ENCODE measurements around the gene FUNDC1.
"Not testable (repeated sequence)": the region's sequence is repeated elsewhere in the genome, so short reads cannot be mapped to it uniquely, and the experiment has no call there.

FUNDC1 gene

GRCh38 chrX:44542567-44543325 is at the start of gene FUNDC1:
TSS of gene FUNDC1 (minus strand) at chrX:44542859. CDS start at chrX:44542832, 27 bp downstream.
- peak; percentile 82 to 85 for DNase-seq (ENCODE audit: low read depth in 2 of 2, low spot score in 1 of 2)

GRCh38 chrX:44585866-44586265 is 43.2 kb upstream of the FUNDC1 start:
- no peak for DNase-seq (ENCODE audit: low read depth in 2 of 2, low spot score in 1 of 2)

- no peak for DNase-seq (ENCODE audit: low read depth in 2 of 2, low spot score in 1 of 2)
Observed at GRCh38 chrX:44580466-44580865, 37.8 kb upstream of the FUNDC1 start.

GRCh38 chrX:44572340-44572938 is 29.8 kb upstream of the FUNDC1 start:
- no peak for DNase-seq (ENCODE audit: low read depth in 2 of 2, low spot score in 1 of 2)

GRCh38 chrX:44570522-44570921 is 27.9 kb upstream of the FUNDC1 start:
- DNase-seq (ENCODE audit: low read depth in 2 of 2, low spot score in 1 of 2), result no peak

GRCh38 chrX:44569122-44569521 is 26.5 kb upstream of the FUNDC1 start:
- DNase-seq (ENCODE audit: low read depth in 2 of 2, low spot score in 1 of 2), result no peak

GRCh38 chrX:44568196-44568595 is 25.5 kb upstream of the FUNDC1 start:
- no peak for DNase-seq (ENCODE audit: low read depth in 2 of 2, low spot score in 1 of 2)

GRCh38 chrX:44561896-44562295 is 19.2 kb upstream of the FUNDC1 start:
- not testable (repeated sequence) for DNase-seq (ENCODE audit: low read depth in 2 of 2, low spot score in 1 of 2)

GRCh38 chrX:44550563-44550962 is 7.9 kb upstream of the FUNDC1 start:
- DNase-seq (ENCODE audit: low read depth in 2 of 2, low spot score in 1 of 2), result no peak

- DNase-seq (ENCODE audit: low read depth in 2 of 2, low spot score in 1 of 2), result not testable (repeated sequence)
Observed at GRCh38 chrX:44545454-44545853, 2.8 kb upstream of the FUNDC1 start.

GRCh38 chrX:44544036-44544435 is 1.4 kb upstream of the FUNDC1 start:
- DNase-seq (ENCODE audit: low read depth in 2 of 2, low spot score in 1 of 2), result no peak

- no peak for DNase-seq (ENCODE audit: low read depth in 2 of 2, low spot score in 1 of 2)
Observed at GRCh38 chrX:44536198-44536597, 6.5 kb downstream of the FUNDC1 start.

- DNase-seq (ENCODE audit: low read depth in 2 of 2, low spot score in 1 of 2), result no peak
Observed at GRCh38 chrX:44529310-44529709, 13.3 kb downstream of the FUNDC1 start.

- no peak for DNase-seq (ENCODE audit: low read depth in 2 of 2, low spot score in 1 of 2)
Observed at GRCh38 chrX:44514272-44514671, 28.4 kb downstream of the FUNDC1 start.

- no peak for DNase-seq (ENCODE audit: low read depth in 2 of 2, low spot score in 1 of 2)
Observed at GRCh38 chrX:44507292-44507691, 35.4 kb downstream of the FUNDC1 start.

- no peak for DNase-seq (ENCODE audit: low read depth in 2 of 2, low spot score in 1 of 2)
Observed at GRCh38 chrX:44506678-44507077, 36.0 kb downstream of the FUNDC1 start.

- no peak for DNase-seq (ENCODE audit: low read depth in 2 of 2, low spot score in 1 of 2)
Observed at GRCh38 chrX:44503560-44503959, 39.1 kb downstream of the FUNDC1 start.

- DNase-seq (ENCODE audit: low read depth in 2 of 2, low spot score in 1 of 2), result no peak
Observed at GRCh38 chrX:44495091-44495490, 47.6 kb downstream of the FUNDC1 start.

GRCh38 chrX:44494357-44494756 is 48.3 kb downstream of the FUNDC1 start:
- DNase-seq (ENCODE audit: low read depth in 2 of 2, low spot score in 1 of 2), result no peak

- no peak for DNase-seq (ENCODE audit: low read depth in 2 of 2, low spot score in 1 of 2)
Observed at GRCh38 chrX:44489515-44489914, 53.1 kb downstream of the FUNDC1 start.

GRCh38 chrX:44484607-44485146 is 58.0 kb downstream of the FUNDC1 start:
- no peak for DNase-seq (ENCODE audit: low read depth in 2 of 2, low spot score in 1 of 2)

- DNase-seq (ENCODE audit: low read depth in 2 of 2, low spot score in 1 of 2), result no peak
Observed at GRCh38 chrX:44483965-44484606, 58.6 kb downstream of the FUNDC1 start.

Data from stimulated activated CD8-positive, alpha-beta memory T cell treated with anti-CD3 and anti-CD28 coated beads, Interleukin-4, amount 100 ng/mL, for 4 hours (primary cell).